Fibroblast of skin of left biceps (primary cell): ENCODE measurements around the gene CTPS2.

ENCODE experiments used
- DNase-seq, 2 experiments: peaks; one replicate each; pipeline ENCODE4 v3.0.0-alpha.2; 2013; ENCODE audit warnings: low read depth in 2 of 2

Gene CTPS2

GRCh38 chrX:16558489-16558888 lies 154.0 kb downstream of the CTPS2 start:
- no peak for DNase-seq

DNA sequence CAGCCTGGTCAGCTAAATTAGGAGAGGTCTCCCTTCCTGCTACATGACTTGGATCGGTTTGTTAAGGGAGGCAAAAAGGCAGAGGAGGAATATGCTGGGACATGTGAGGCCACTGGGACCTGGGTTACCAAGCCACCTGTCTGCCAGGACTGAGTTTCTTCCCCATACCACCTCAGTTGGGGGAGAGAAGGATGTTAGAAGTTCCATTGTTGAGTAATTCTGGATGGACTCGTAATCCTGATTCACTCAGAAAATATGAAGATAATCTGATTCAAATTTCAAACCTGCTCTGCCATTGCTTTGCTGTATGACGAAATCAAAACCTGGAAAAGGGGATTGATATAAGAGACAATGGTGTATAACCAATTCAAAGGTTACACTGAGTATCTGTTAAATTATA lies 159.9 kb downstream of the CTPS2 start:
- DNase-seq, result peak in 1 of 2 experiments; percentile 10

GRCh38 chrX:16547644-16548043 lies 164.8 kb downstream of the CTPS2 start:
- DNase-seq, result no peak

- no peak for DNase-seq
These were observed 167.5 kb downstream of the CTPS2 start for GRCh38 chrX:16544969-16545368.
